Heart left ventricle (tissue), 13 donors: ENCODE data around the gene PAGE4.

Experiments used
- CTCF ChIP-seq, 12 donors: fragments of 200-600 bp; sonication (generic) in 4 of 12; IDR thresholded peaks; one replicate each; pipeline versions ENCODE4 v1.5.0 to v1.8.0; 2018 to 2022; ENCODE audit warnings: antibody characterized with exemption in 12 of 12, mild to moderate bottlenecking in 5 of 12
- POLR2A ChIP-seq, 2 donors: fragments of 450-650 bp; IDR thresholded peaks; one replicate each; pipeline ENCODE4 v1.6.1; 2017; ENCODE audit warnings: antibody characterized with exemption in 2 of 2, mild to moderate bottlenecking in 2 of 2, moderate library complexity in 2 of 2
- donor health status: ischemic (EF 13 %, LVEDD 7.1; RV severe dilation, severe dysfunction).
- donor health status: DM: no; HTN: yes; CAD: no.
- donor health status: DM: no; HTN: no; CAD: no.
- donor health status: ischemic (EF 25% LVEDD 6.9; RV normal size, moderate dysfunction).
- donor health status: ischemic (EF 25% LVEDD 5.7; RV mildly dilated, moderate dysfunction).
- donor health status: ischemic (EF 35%, LVEDD 5.7; RV mildly dilated, moderate dysfunction).
- donor health status: nonischemic (EF 11% LVEDD 7.7; RV severe dilation, severe dysfunction).
- donor health status: DM: yes; HTN: yes; CAD: no.
- donor health status: PGD.
- donor health status: ischemic (EF 29% LVEDD 5.4; RV normal size, mild dysfunction).
- donor health status: nonischemic (EF 23%, LVEDD 6.1; RV moderate dilation, normal function).

- TF ChIP-seq CTCF (IDR thresholded peaks at IDR 0.05) (no peak), POLR2A (IDR thresholded peaks at IDR 0.05) (no peak)
These were observed 15.5 kb downstream of the PAGE4 start for GRCh38 chrX:49844611-49845010.
